K562 (cell line): ENCODE measurements around the gene SLC35E1. TPM values are rescaled to one million over a fixed set of nuclear protein-coding genes. Genes with fewer than 3 reads are reported as not detected.

ENCODE experiments used
- CUX1 ChIP-seq: fragments of 200-800 bp; sonication (Bioruptor generic); IDR thresholded peaks from 2 replicates; pipeline ENCODE4 v1.6.1; 2016; ENCODE audit warnings: missing genetic modification characterization, missing compliant biosample characterization
- MEF2A ChIP-seq: IDR thresholded peaks from 2 replicates; pipeline ENCODE4 v1.6.1; 2011; ENCODE audit warnings: low read depth, mild to moderate bottlenecking, low read length, moderate library complexity; ENCODE audit not compliant: control insufficient read depth
- REST ChIP-seq, 2 experiments: fragments of 450-650 bp; formaldehyde crosslinking in 1 of 2; IDR thresholded peaks; 2 replicates each; pipeline versions ENCODE4 v1.4.0 to v1.6.1; 2014 to 2020; ENCODE audit warnings: mild to moderate bottlenecking in 2 of 2, borderline replicate concordance in 1 of 2, low read depth in 1 of 2
- SAP30 ChIP-seq: fragments of 200-600 bp; sonication (generic); IDR thresholded peaks from 2 replicates; pipeline ENCODE4 v1.6.1; 2012; ENCODE audit warnings: borderline replicate concordance, low read depth, mild to moderate bottlenecking, moderate library complexity, low read length, control low read depth, inconsistent platforms; ENCODE audit not compliant: insufficient read depth, poor library complexity, severe bottlenecking
- ZFP1 ChIP-seq: fragments of 450-650 bp; formaldehyde crosslinking; IDR thresholded peaks from 2 replicates; pipeline ENCODE4 v1.4.0; 2020; ENCODE audit warnings: mild to moderate bottlenecking, mixed read lengths
- polyA plus RNA-seq, 8 experiments: library from polyadenylated mRNA; depleted of rRNA in 4 of 8; stranded (reverse) in 5 of 8; unstranded in 3 of 8; fragments of >200 nt; fragmentation: Nextera tagmentation in 2 of 8; fragmentation: Illumina TruSeq in 1 of 8; extraction: Ambion mirVana in 2 of 8; extraction: Trizol in 1 of 8; gene quantifications; 2 replicates each; pipeline versions ENCODE4 v1.2.1 to v1.2.3, GENCODE V29; 2011 to 2014; ENCODE audit warnings: inconsistent platforms in 1 of 8, missing spikeins in 1 of 8
- total RNA-seq, 7 experiments: library from RNA; depleted of rRNA in 6 of 7; stranded (reverse); fragments of >200 nt in 6 of 7; fragmentation: Illumina TruSeq in 2 of 7; extraction: Trizol in 2 of 7; gene quantifications; 2 replicates each; pipeline versions ENCODE4 v1.2.1 to v1.2.3, GENCODE V29; 2011 to 2021; ENCODE audit warnings: low replicate concordance in 1 of 7

Gene SLC35E1
- total and polyA plus RNA-seq, 9 of the 15 experiments (the other 6 are each of a cell fraction or from before 2014, with no cell fraction given): 15.0 to 40.1 (median 25.7) TPM

GRCh38 chr19:16548956-16549355 is 23.3 kb downstream of the SLC35E1 start (continued):
- TF ChIP-seq REST (IDR thresholded peaks at IDR 0.05; ENCODE audit: borderline replicate concordance) (no peak), REST (CRISPR knock-in tag; IDR thresholded peaks at IDR 0.05; ENCODE audit: low read depth) (no peak), CUX1 (CRISPR knock-in tag) (no peak), ZFP1 (CRISPR knock-in tag) (no peak), MEF2A (no peak), SAP30 (no peak)
